ENCODE data around the gene RAVER1. TPM values are rescaled to one million over a fixed set of nuclear protein-coding genes. Genes with fewer than 3 reads are reported as not detected.
A peak's percentile ranks its signal among the peaks of the same experiment; 100 is the strongest.

RAVER1 gene
- total and polyA plus RNA-seq, 9 of the 15 experiments (the other 6 are each of a cell fraction or from before 2014, with no cell fraction given) = 0.06 to 113 (median 7.0) TPM

DNA sequence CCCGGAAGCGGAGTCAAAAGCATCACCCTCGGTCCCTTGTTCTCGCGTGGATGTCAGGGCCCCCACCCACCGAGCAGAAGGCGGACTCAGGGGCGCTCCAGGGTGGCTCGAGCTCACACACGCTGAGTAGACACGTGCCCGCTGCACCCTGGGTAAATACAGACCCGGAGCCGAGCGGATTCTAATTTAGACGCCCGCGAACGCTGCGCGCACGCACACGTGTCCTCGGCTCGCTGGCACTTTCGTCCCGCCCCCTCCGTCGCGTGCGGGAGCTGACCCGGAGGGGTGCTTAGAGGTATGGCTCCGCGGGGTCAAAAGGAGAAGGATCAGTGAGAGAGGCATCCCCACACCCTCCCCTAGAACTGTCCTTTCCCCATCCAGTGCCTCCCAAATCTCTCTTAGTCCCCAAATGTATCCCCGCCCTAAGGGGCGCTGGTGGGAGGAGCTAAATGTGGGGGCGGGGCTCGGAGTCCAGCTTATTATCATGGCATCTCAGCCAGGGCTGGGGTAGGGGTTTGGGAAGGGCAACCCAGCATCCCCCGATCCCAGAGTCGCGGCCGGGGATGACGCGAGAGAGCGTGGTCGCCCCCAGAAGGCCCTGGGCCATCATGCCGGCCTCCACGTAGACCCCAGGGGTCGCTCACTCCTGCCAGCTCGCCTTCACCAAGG lies 44.0 kb downstream of the RAVER1 start (continued):
- TF ChIP-seq, protein P1, sequence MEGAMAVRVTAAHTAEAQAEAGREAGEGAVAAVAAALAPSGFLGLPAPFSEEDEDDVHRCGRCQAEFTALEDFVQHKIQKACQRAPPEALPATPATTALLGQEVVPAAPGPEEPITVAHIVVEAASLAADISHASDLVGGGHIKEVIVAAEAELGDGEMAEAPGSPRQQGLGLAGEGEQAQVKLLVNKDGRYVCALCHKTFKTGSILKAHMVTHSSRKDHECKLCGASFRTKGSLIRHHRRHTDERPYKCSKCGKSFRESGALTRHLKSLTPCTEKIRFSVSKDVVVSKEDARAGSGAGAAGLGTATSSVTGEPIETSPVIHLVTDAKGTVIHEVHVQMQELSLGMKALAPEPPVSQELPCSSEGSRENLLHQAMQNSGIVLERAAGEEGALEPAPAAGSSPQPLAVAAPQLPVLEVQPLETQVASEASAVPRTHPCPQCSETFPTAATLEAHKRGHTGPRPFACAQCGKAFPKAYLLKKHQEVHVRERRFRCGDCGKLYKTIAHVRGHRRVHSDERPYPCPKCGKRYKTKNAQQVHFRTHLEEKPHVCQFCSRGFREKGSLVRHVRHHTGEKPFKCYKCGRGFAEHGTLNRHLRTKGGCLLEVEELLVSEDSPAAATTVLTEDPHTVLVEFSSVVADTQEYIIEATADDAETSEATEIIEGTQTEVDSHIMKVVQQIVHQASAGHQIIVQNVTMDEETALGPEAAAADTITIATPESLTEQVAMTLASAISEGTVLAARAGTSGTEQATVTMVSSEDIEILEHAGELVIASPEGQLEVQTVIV (CRISPR knock-in tag; IDR thresholded peaks at IDR 0.05; ENCODE audit: borderline replicate concordance) = no peak
- TF ChIP-seq, protein P2, sequence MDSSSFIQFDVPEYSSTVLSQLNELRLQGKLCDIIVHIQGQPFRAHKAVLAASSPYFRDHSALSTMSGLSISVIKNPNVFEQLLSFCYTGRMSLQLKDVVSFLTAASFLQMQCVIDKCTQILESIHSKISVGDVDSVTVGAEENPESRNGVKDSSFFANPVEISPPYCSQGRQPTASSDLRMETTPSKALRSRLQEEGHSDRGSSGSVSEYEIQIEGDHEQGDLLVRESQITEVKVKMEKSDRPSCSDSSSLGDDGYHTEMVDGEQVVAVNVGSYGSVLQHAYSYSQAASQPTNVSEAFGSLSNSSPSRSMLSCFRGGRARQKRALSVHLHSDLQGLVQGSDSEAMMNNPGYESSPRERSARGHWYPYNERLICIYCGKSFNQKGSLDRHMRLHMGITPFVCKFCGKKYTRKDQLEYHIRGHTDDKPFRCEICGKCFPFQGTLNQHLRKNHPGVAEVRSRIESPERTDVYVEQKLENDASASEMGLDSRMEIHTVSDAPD (CRISPR knock-in tag; IDR thresholded peaks at IDR 0.05) = no peak
- TF ChIP-seq SRSF1 (IDR thresholded peaks at IDR 0.05; ENCODE audit: low read depth, low read length) = no peak
- no peak for TF ChIP-seq ZC3H8 (IDR thresholded peaks at IDR 0.05)
- TF ChIP-seq SMAD1 (IDR thresholded peaks at IDR 0.05; ENCODE audit: low read depth, low read length, partially characterized antibody) = no peak
- no peak for TF ChIP-seq GABPB2 (CRISPR knock-in tag; conservative IDR thresholded peaks at IDR 0.05)
- TF ChIP-seq ZNF165 (CRISPR knock-in tag; IDR thresholded peaks at IDR 0.05; ENCODE audit: borderline replicate concordance) = no peak
- TF ChIP-seq GTF2A2 (tag; IDR thresholded peaks at IDR 0.05) = no peak
- TF ChIP-seq, protein P3, sequence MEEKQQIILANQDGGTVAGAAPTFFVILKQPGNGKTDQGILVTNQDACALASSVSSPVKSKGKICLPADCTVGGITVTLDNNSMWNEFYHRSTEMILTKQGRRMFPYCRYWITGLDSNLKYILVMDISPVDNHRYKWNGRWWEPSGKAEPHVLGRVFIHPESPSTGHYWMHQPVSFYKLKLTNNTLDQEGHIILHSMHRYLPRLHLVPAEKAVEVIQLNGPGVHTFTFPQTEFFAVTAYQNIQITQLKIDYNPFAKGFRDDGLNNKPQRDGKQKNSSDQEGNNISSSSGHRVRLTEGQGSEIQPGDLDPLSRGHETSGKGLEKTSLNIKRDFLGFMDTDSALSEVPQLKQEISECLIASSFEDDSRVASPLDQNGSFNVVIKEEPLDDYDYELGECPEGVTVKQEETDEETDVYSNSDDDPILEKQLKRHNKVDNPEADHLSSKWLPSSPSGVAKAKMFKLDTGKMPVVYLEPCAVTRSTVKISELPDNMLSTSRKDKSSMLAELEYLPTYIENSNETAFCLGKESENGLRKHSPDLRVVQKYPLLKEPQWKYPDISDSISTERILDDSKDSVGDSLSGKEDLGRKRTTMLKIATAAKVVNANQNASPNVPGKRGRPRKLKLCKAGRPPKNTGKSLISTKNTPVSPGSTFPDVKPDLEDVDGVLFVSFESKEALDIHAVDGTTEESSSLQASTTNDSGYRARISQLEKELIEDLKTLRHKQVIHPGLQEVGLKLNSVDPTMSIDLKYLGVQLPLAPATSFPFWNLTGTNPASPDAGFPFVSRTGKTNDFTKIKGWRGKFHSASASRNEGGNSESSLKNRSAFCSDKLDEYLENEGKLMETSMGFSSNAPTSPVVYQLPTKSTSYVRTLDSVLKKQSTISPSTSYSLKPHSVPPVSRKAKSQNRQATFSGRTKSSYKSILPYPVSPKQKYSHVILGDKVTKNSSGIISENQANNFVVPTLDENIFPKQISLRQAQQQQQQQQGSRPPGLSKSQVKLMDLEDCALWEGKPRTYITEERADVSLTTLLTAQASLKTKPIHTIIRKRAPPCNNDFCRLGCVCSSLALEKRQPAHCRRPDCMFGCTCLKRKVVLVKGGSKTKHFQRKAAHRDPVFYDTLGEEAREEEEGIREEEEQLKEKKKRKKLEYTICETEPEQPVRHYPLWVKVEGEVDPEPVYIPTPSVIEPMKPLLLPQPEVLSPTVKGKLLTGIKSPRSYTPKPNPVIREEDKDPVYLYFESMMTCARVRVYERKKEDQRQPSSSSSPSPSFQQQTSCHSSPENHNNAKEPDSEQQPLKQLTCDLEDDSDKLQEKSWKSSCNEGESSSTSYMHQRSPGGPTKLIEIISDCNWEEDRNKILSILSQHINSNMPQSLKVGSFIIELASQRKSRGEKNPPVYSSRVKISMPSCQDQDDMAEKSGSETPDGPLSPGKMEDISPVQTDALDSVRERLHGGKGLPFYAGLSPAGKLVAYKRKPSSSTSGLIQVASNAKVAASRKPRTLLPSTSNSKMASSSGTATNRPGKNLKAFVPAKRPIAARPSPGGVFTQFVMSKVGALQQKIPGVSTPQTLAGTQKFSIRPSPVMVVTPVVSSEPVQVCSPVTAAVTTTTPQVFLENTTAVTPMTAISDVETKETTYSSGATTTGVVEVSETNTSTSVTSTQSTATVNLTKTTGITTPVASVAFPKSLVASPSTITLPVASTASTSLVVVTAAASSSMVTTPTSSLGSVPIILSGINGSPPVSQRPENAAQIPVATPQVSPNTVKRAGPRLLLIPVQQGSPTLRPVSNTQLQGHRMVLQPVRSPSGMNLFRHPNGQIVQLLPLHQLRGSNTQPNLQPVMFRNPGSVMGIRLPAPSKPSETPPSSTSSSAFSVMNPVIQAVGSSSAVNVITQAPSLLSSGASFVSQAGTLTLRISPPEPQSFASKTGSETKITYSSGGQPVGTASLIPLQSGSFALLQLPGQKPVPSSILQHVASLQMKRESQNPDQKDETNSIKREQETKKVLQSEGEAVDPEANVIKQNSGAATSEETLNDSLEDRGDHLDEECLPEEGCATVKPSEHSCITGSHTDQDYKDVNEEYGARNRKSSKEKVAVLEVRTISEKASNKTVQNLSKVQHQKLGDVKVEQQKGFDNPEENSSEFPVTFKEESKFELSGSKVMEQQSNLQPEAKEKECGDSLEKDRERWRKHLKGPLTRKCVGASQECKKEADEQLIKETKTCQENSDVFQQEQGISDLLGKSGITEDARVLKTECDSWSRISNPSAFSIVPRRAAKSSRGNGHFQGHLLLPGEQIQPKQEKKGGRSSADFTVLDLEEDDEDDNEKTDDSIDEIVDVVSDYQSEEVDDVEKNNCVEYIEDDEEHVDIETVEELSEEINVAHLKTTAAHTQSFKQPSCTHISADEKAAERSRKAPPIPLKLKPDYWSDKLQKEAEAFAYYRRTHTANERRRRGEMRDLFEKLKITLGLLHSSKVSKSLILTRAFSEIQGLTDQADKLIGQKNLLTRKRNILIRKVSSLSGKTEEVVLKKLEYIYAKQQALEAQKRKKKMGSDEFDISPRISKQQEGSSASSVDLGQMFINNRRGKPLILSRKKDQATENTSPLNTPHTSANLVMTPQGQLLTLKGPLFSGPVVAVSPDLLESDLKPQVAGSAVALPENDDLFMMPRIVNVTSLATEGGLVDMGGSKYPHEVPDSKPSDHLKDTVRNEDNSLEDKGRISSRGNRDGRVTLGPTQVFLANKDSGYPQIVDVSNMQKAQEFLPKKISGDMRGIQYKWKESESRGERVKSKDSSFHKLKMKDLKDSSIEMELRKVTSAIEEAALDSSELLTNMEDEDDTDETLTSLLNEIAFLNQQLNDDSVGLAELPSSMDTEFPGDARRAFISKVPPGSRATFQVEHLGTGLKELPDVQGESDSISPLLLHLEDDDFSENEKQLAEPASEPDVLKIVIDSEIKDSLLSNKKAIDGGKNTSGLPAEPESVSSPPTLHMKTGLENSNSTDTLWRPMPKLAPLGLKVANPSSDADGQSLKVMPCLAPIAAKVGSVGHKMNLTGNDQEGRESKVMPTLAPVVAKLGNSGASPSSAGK (IDR thresholded peaks at IDR 0.05) = peak; percentile 93
- TF ChIP-seq, protein P4, sequence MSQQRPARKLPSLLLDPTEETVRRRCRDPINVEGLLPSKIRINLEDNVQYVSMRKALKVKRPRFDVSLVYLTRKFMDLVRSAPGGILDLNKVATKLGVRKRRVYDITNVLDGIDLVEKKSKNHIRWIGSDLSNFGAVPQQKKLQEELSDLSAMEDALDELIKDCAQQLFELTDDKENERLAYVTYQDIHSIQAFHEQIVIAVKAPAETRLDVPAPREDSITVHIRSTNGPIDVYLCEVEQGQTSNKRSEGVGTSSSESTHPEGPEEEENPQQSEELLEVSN (IDR thresholded peaks at IDR 0.05; ENCODE audit: borderline replicate concordance in 1 of 2, extremely low read depth in 1 of 2, insufficient read depth in 1 of 2, insufficient read length in 1 of 2, low read depth in 1 of 2, low read length in 1 of 2, poor library complexity in 1 of 2, severe bottlenecking in 1 of 2) = peak; percentile 82 to 97

All from K562 (cell line).